MM.1S (cell line): Measurements from ENCODE around the gene ANKRD12.

Source experiments
- DNase-seq: peaks from one replicate; pipeline ENCODE4 v3.0.0-alpha.2; 2015
- H2AFZ ChIP-seq: fragments of 300-600 bp; sonication (generic); 2 replicates; pipeline ENCODE4 v1.6.0; 2016; ENCODE audit warnings: antibody characterized with exemption, low read length
- H3F3A ChIP-seq: fragments of 300-600 bp; sonication (generic); 2 replicates; pipeline ENCODE4 v1.6.1; 2016; ENCODE audit warnings: mild to moderate bottlenecking, antibody characterized with exemption, low read length, moderate library complexity, mixed read lengths; ENCODE audit not compliant: insufficient read depth
- H3K27ac ChIP-seq: fragments of 300-600 bp; sonication (generic); 2 replicates; pipeline ENCODE4 v1.5.1; 2016; ENCODE audit warnings: mild to moderate bottlenecking, low read length
- H3K27me3 ChIP-seq: fragments of 300-600 bp; sonication (generic); replicated peaks from 2 replicates; pipeline ENCODE4 v1.6.0; 2016; ENCODE audit warnings: low read length; ENCODE audit not compliant: insufficient read depth
- H3K36me3 ChIP-seq: fragments of 300-600 bp; sonication (generic); replicated peaks from 2 replicates; pipeline ENCODE4 v1.6.1; 2016; ENCODE audit warnings: mild to moderate bottlenecking, low read length, mixed read lengths; ENCODE audit not compliant: insufficient read depth
- H3K4me1 ChIP-seq: fragments of 300-600 bp; sonication (generic); 2 replicates; pipeline ENCODE4 v1.6.1; 2016; ENCODE audit warnings: low read length, mixed read lengths
- H3K4me2 ChIP-seq: fragments of 300-600 bp; sonication (generic); 2 replicates; pipeline ENCODE4 v1.6.0; 2016; ENCODE audit warnings: low read depth, low read length
- H3K4me3 ChIP-seq: fragments of 300-600 bp; sonication (generic); 2 replicates; pipeline ENCODE4 v1.5.1; 2016; ENCODE audit warnings: low read length, mixed read lengths
- H3K79me2 ChIP-seq: fragments of 300-600 bp; sonication (generic); 2 replicates; pipeline ENCODE4 v1.6.1; 2016; ENCODE audit warnings: mixed run types, low read length, mixed read lengths
- H3K9ac ChIP-seq: fragments of 300-600 bp; sonication (generic); 2 replicates; pipeline ENCODE4 v1.6.1; 2016; ENCODE audit warnings: low read length, mixed read lengths
- H3K9me2 ChIP-seq: fragments of 300-600 bp; sonication (generic); replicated peaks from 2 replicates; pipeline ENCODE4 v1.6.1; 2016; ENCODE audit warnings: mild to moderate bottlenecking, low read length, mixed read lengths; ENCODE audit not compliant: insufficient read depth
- H3K9me3 ChIP-seq: fragments of 300-600 bp; sonication (generic); replicated peaks from 2 replicates; pipeline ENCODE4 v1.6.1; 2016; ENCODE audit warnings: mild to moderate bottlenecking, low read length, mixed read lengths; ENCODE audit not compliant: insufficient read depth
- H4K20me1 ChIP-seq: fragments of 300-600 bp; sonication (generic); 2 replicates; pipeline ENCODE4 v1.6.1; 2016; ENCODE audit warnings: mild to moderate bottlenecking, low read length, moderate library complexity, mixed read lengths; ENCODE audit not compliant: insufficient read depth
- CTCF ChIP-seq: fragments of 300-600 bp; sonication (generic); IDR thresholded peaks from 2 replicates; pipeline ENCODE4 v1.5.1; 2016; ENCODE audit warnings: antibody characterized with exemption, low read length, mixed read lengths
- EZH2 ChIP-seq: fragments of 300-600 bp; sonication (generic); optimal IDR thresholded peaks from 2 replicates; pipeline ENCODE3; 2017; ENCODE audit warnings: low read depth, mild to moderate bottlenecking, antibody characterized with exemption, low read length, mixed read lengths
- EZH2phosphoT487 ChIP-seq: fragments of 300-600 bp; sonication (generic); IDR thresholded peaks from 2 replicates; pipeline ENCODE4 v1.6.1; 2018; ENCODE audit warnings: antibody characterized with exemption, low read length

ANKRD12 gene

GRCh38 chr18:9283791-9284190 is 147.2 kb downstream of the ANKRD12 start:
- TF ChIP-seq EZH2 (no peak), EZH2phosphoT487 (no peak), CTCF (no peak)
- Histone ChIP-seq H4K20me1 (no peaks in the 10 kb centered on the region; the same call in 1 of the 2 replicates), H3K27ac (no peak overlapping the region)

GRCh38 chr18:9285604-9286003 is 149.0 kb downstream of the ANKRD12 start:
- Histone ChIP-seq H3K9ac (no peak overlapping the region), H3K9me2 (no peaks in the 10 kb centered on the region), H3K9me3 (no peaks in the 10 kb centered on the region), H3K4me1 (no peaks in the 10 kb centered on the region), H2AFZ (no peak overlapping the region), H3K4me3 (no peak overlapping the region), H3K27ac (no peak overlapping the region), H4K20me1 (no peaks in the 10 kb centered on the region; the same call in 1 of the 2 replicates), H3K4me2 (no peak overlapping the region), H3F3A (peaks cover 48% of the 10 kb centered on the region), H3K27me3 (no peaks in the 10 kb centered on the region), H3K79me2 (no peaks in the 10 kb centered on the region), H3K36me3 (no peaks in the 10 kb centered on the region; the same call in 1 of the 2 replicates)
- no peak for DNase-seq
- TF ChIP-seq EZH2 = no peak
- TF ChIP-seq CTCF = no peak
- TF ChIP-seq EZH2phosphoT487 = no peak

More at GRCh38 chr18:9283791-9284190, 147.2 kb downstream of the ANKRD12 start:
- H3K4me1 ChIP-seq = no peaks in the 10 kb centered on the region
- no peaks in the 10 kb centered on the region for H3K27me3 ChIP-seq
- H2AFZ ChIP-seq = no peak overlapping the region
- no peaks in the 10 kb centered on the region for H3K9me3 ChIP-seq
- no peak for DNase-seq
- H3K36me3 ChIP-seq = peaks cover 3% of the 10 kb centered on the region; the same call in 1 of the 2 replicates
- no peak overlapping the region for H3K9ac ChIP-seq
- no peak overlapping the region for H3K4me3 ChIP-seq
- H3F3A ChIP-seq = peaks cover 60% of the 10 kb centered on the region
- no peak overlapping the region for H3K4me2 ChIP-seq
- H3K79me2 ChIP-seq = no peaks in the 10 kb centered on the region
- no peaks in the 10 kb centered on the region for H3K9me2 ChIP-seq

GRCh38 chr18:9287036-9287435 is 150.5 kb downstream of the ANKRD12 start:
- DNase-seq = no peak
- Histone ChIP-seq H3K9me3 (no peaks in the 10 kb centered on the region), H2AFZ (no peak overlapping the region), H3K27ac (no peak overlapping the region), H3K9ac (no peak overlapping the region), H3K9me2 (no peaks in the 10 kb centered on the region), H3K27me3 (no peaks in the 10 kb centered on the region), H3K4me1 (no peaks in the 10 kb centered on the region), H4K20me1 (no peaks in the 10 kb centered on the region; the same call in 1 of the 2 replicates), H3K36me3 (no peaks in the 10 kb centered on the region), H3K4me3 (no peak overlapping the region), H3K4me2 (no peak overlapping the region), H3F3A (peaks cover 34% of the 10 kb centered on the region), H3K79me2 (no peaks in the 10 kb centered on the region)
- TF ChIP-seq EZH2phosphoT487 (no peak), EZH2 (no peak), CTCF (no peak)
